GM18498 (cell line): ENCODE data around the gene C3orf20.

ENCODE experiments used
- ATAC-seq: cut with Tn5 transposase; IDR thresholded peaks from one replicate; pipeline ENCODE4 v1.9.1; 2021; ENCODE audit warnings: mild to moderate bottlenecking, moderate library complexity; ENCODE audit not compliant: unreplicated experiment

Gene C3orf20

GRCh38 chr3:14810070-14810791 lies 135.3 kb downstream of the C3orf20 start:
- ATAC-seq = no peak

GRCh38 chr3:14810801-14811661 lies 136.1 kb downstream of the C3orf20 start:
- ATAC-seq = no peak

- no peak for ATAC-seq
Measured at GRCh38 chr3:14811684-14812083, 136.7 kb downstream of the C3orf20 start.

GRCh38 chr3:14812196-14812790 lies 137.4 kb downstream of the C3orf20 start:
- ATAC-seq = no peak

- ATAC-seq = no peak
Measured at GRCh38 chr3:14814411-14814871, 139.5 kb downstream of the C3orf20 start.

- no peak for ATAC-seq
Measured at GRCh38 chr3:14816359-14816758, 141.4 kb downstream of the C3orf20 start.

- no peak for ATAC-seq
Measured at GRCh38 chr3:14818804-14819500, 144.0 kb downstream of the C3orf20 start, which contains the start of gene FGD5. Gene FGD5, plus strand, starts transcription at chr3:14818962. Its CDS starts 110 bp downstream, at chr3:14819072.

- ATAC-seq = no peak
Measured at GRCh38 chr3:14819671-14820070, 144.7 kb downstream of the C3orf20 start.

GRCh38 chr3:14820156-14820555 lies 145.2 kb downstream of the C3orf20 start:
- ATAC-seq = no peak

- no peak for ATAC-seq
Measured at GRCh38 chr3:14821151-14821550, 146.2 kb downstream of the C3orf20 start.

GRCh38 chr3:14822134-14822533 lies 147.2 kb downstream of the C3orf20 start:
- no peak for ATAC-seq
